H9 (cell line): ENCODE measurements around the gene DMRT1. TPM values are rescaled to one million over a fixed set of nuclear protein-coding genes. Genes with fewer than 3 reads are reported as not detected.

Experiments used
- DNase-seq: peaks from one replicate; pipeline ENCODE4 v3.0.0-alpha.2; 2017
- H2AFZ ChIP-seq: one replicate; pipeline ENCODE4 v1.6.1; 2013; ENCODE audit warnings: mild to moderate bottlenecking, low read length, control low read depth, moderate library complexity
- H2AK5ac ChIP-seq: 2 replicates; pipeline ENCODE4 v1.6.1; 2013; ENCODE audit warnings: low read length, control low read depth, mixed read lengths; ENCODE audit not compliant: insufficient read length
- H2BK120ac ChIP-seq: one replicate; pipeline ENCODE4 v1.6.1; 2013; ENCODE audit warnings: low read depth, mild to moderate bottlenecking, low read length, control low read depth, inconsistent platforms; ENCODE audit not compliant: poor library complexity, severe bottlenecking
- H2BK12ac ChIP-seq: 2 replicates; pipeline ENCODE4 v1.6.1; 2013; ENCODE audit warnings: low read length, control low read depth, mixed read lengths, low read depth; ENCODE audit not compliant: insufficient read length
- H2BK15ac ChIP-seq: 2 replicates; pipeline ENCODE4 v1.6.1; 2013; ENCODE audit warnings: low read depth, low read length, control low read depth
- H2BK20ac ChIP-seq: one replicate; pipeline ENCODE4 v1.6.1; 2013; ENCODE audit warnings: low read depth, mild to moderate bottlenecking, low read length, control low read depth, inconsistent platforms; ENCODE audit not compliant: poor library complexity, severe bottlenecking
- H2BK5ac ChIP-seq: 2 replicates; pipeline ENCODE4 v1.6.1; 2013; ENCODE audit warnings: low read length, control low read depth, mixed read lengths; ENCODE audit not compliant: insufficient read length
- H3K14ac ChIP-seq: 2 replicates; pipeline ENCODE4 v1.6.1; 2013; ENCODE audit warnings: low read length, control low read depth; ENCODE audit not compliant: insufficient read depth
- H3K18ac ChIP-seq: 2 replicates; pipeline ENCODE4 v1.6.1; 2013; ENCODE audit warnings: low read depth, mild to moderate bottlenecking, mixed read lengths, low read length, control low read depth; ENCODE audit not compliant: insufficient read length
- H3K23ac ChIP-seq: 2 replicates; pipeline ENCODE4 v1.6.1; 2013; ENCODE audit warnings: low read length, control low read depth, mixed read lengths, low read depth; ENCODE audit not compliant: insufficient read length
- H3K23me2 ChIP-seq: 2 replicates; pipeline ENCODE4 v1.6.1; 2013; ENCODE audit warnings: low read depth, mild to moderate bottlenecking, mixed read lengths, low read length, control low read depth; ENCODE audit not compliant: insufficient read length, poor library complexity, severe bottlenecking
- H3K27ac ChIP-seq: 2 replicates; pipeline ENCODE4 v1.5.1; 2013; ENCODE audit warnings: low read length, control low read depth, mixed read lengths, low read depth; ENCODE audit not compliant: insufficient read length
- H3K27me3 ChIP-seq: 2 replicates; pipeline ENCODE4 v1.6.1; 2013; ENCODE audit warnings: low read length, control low read depth, inconsistent platforms; ENCODE audit not compliant: insufficient read depth
- H3K4ac ChIP-seq: 2 replicates; pipeline ENCODE4 v1.6.1; 2013; ENCODE audit warnings: low read depth, mild to moderate bottlenecking, control low read depth, inconsistent platforms, low read length, moderate library complexity
- H3K4me1 ChIP-seq: 2 replicates; pipeline ENCODE4 v1.6.1; 2013; ENCODE audit warnings: low read length, control low read depth, inconsistent platforms; ENCODE audit not compliant: insufficient read depth
- H3K4me2 ChIP-seq: 2 replicates; pipeline ENCODE4 v1.6.1; 2013; ENCODE audit warnings: low read length, control low read depth, mixed read lengths; ENCODE audit not compliant: insufficient read length, insufficient read depth
- H3K56ac ChIP-seq: 2 replicates; pipeline ENCODE4 v1.6.1; 2013; ENCODE audit warnings: low read depth, mild to moderate bottlenecking, mixed read lengths, low read length, control low read depth; ENCODE audit not compliant: insufficient read length
- H3K79me1 ChIP-seq: 2 replicates; pipeline ENCODE4 v1.6.1; 2013; ENCODE audit warnings: low read depth, mild to moderate bottlenecking, moderate library complexity, low read length, control low read depth, inconsistent platforms; ENCODE audit not compliant: insufficient read depth, poor library complexity, severe bottlenecking
- H3K79me2 ChIP-seq: 2 replicates; pipeline ENCODE4 v1.6.1; 2013; ENCODE audit warnings: low read length, control low read depth, inconsistent platforms; ENCODE audit not compliant: insufficient read depth
- H3K9ac ChIP-seq: 2 replicates; pipeline ENCODE4 v1.6.1; 2013; ENCODE audit warnings: low read length, control low read depth, mixed read lengths; ENCODE audit not compliant: insufficient read length; ENCODE audit errors: extremely low read depth
- H3K9me3 ChIP-seq: one replicate; pipeline ENCODE4 v1.6.1; 2013; ENCODE audit warnings: low read depth, low read length, inconsistent platforms; ENCODE audit not compliant: control insufficient read depth
- H3T11ph ChIP-seq: one replicate; pipeline ENCODE4 v1.6.1; 2013; ENCODE audit warnings: mild to moderate bottlenecking, low read length, control low read depth, inconsistent platforms
- H4K20me1 ChIP-seq: one replicate; pipeline ENCODE4 v1.6.1; 2013; ENCODE audit not compliant: control insufficient read depth, insufficient read length, insufficient read depth
- H4K5ac ChIP-seq: 2 replicates; pipeline ENCODE4 v1.6.1; 2013; ENCODE audit warnings: low read depth, mild to moderate bottlenecking, mixed read lengths, low read length, control low read depth; ENCODE audit not compliant: insufficient read length
- H4K8ac ChIP-seq: replicated peaks from 2 replicates; pipeline ENCODE4 v1.6.1; 2013; ENCODE audit warnings: low read length, control low read depth, mixed read lengths, low read depth; ENCODE audit not compliant: insufficient read length
- H4K91ac ChIP-seq: 2 replicates; pipeline ENCODE4 v1.6.1; 2013; ENCODE audit warnings: low read depth, mild to moderate bottlenecking, moderate library complexity, mixed read lengths, low read length, control low read depth; ENCODE audit not compliant: insufficient read length
- H3K27ac Mint-ChIP-seq, 3 experiments: 2 replicates in 2 of 3; 3 replicates in 1 of 3; pipeline ENCODE4 v1.8.0; 2020 to 2021; ENCODE audit warnings: mixed read lengths in 3 of 3, mild to moderate bottlenecking in 1 of 3, moderate library complexity in 1 of 3
- H3K27me3 Mint-ChIP-seq: 2 replicates; pipeline ENCODE4 v1.8.0; 2021; ENCODE audit warnings: low read depth, mild to moderate bottlenecking, moderate library complexity, mixed read lengths
- H3K36me3 Mint-ChIP-seq, 3 experiments: 2 replicates in 2 of 3; 3 replicates in 1 of 3; pipeline ENCODE4 v1.8.0; 2020 to 2021; ENCODE audit warnings: low read depth in 3 of 3, mixed read lengths in 3 of 3; ENCODE audit not compliant: insufficient read depth in 1 of 3
- H3K4me1 Mint-ChIP-seq, 2 experiments: 2 replicates each; pipeline ENCODE4 v1.8.0; 2020; ENCODE audit warnings: mixed read lengths in 2 of 2
- H3K4me3 Mint-ChIP-seq, 2 experiments: 2 replicates in 1 of 2; 3 replicates in 1 of 2; pipeline ENCODE4 v1.8.0; 2020 to 2021; ENCODE audit warnings: mild to moderate bottlenecking in 2 of 2, mixed read lengths in 2 of 2, moderate library complexity in 1 of 2
- H3K9me3 Mint-ChIP-seq, 2 experiments: 2 replicates in 1 of 2; 3 replicates in 1 of 2; pipeline ENCODE4 v1.8.0; 2020; ENCODE audit warnings: mild to moderate bottlenecking in 2 of 2, mixed read lengths in 2 of 2, moderate library complexity in 1 of 2
- CTCF ChIP-seq: fragments of 200-600 bp; sonication (generic); conservative IDR thresholded peaks from 3 replicates; pipeline ENCODE4 v1.8.0; 2021; ENCODE audit warnings: antibody characterized with exemption, mild to moderate bottlenecking
- WGBS: extraction: QIAGEN DNeasy Blood & Tissue Kit; methylation state at CpG from one replicate; pipeline ENCODE4 v1.1.7; 2013; ENCODE audit warnings: missing lambda C conversion rate, low lambda C conversion rate, mixed read lengths; ENCODE audit not compliant: insufficient read length; ENCODE audit errors: extremely low coverage; 5-methylcytosine and 5-hydroxymethylcytosine counted together
- total RNA-seq: library from RNA; stranded (reverse); gene quantifications from 2 replicates; pipeline ENCODE4 v1.2.1, GENCODE V29; 2021

Gene DMRT1
- total RNA-seq, 1 experiment from 2014 or later: not detected

GRCh38 chr9:995192-995591 lies 153.7 kb downstream of the DMRT1 start:
- no peak overlapping the region for H4K8ac ChIP-seq
- H3K4ac ChIP-seq: no peak overlapping the region
- no peak overlapping the region for H3K27ac Mint-ChIP-seq
- H3K14ac ChIP-seq: no peak overlapping the region
- no peak overlapping the region for H3K56ac ChIP-seq
- H3K4me1 Mint-ChIP-seq: no peaks in the 10 kb centered on the region
- no peak overlapping the region for H2BK5ac ChIP-seq
- H3K79me1 ChIP-seq: no peaks in the 10 kb centered on the region
- H3K4me2 ChIP-seq: no peak overlapping the region
- no peaks in the 10 kb centered on the region for H3K79me2 ChIP-seq
- H3K27me3 Mint-ChIP-seq: peaks cover 55% of the 10 kb centered on the region
- peaks cover 14% of the 10 kb centered on the region for H3K9me3 ChIP-seq
- H3K23ac ChIP-seq: no peak overlapping the region
- no peaks in the 10 kb centered on the region for H3K27me3 ChIP-seq
- H2AK5ac ChIP-seq: no peak overlapping the region
- no peak overlapping the region for H4K5ac ChIP-seq
- no peak overlapping the region for H3K4me3 Mint-ChIP-seq
- no peak overlapping the region for H3K9ac ChIP-seq
- WGBS: no CpG with 5 or more reads among the region's 4 CpGs
- no peaks in the 10 kb centered on the region for H3K23me2 ChIP-seq
- no peak overlapping the region for H3T11ph ChIP-seq
- TF ChIP-seq CTCF: no peak
- no peak overlapping the region for H2BK20ac ChIP-seq
- no peaks in the 10 kb centered on the region for H4K20me1 ChIP-seq
- H3K4me1 ChIP-seq: no peaks in the 10 kb centered on the region
- H4K91ac ChIP-seq: no peak overlapping the region
- H3K9me3 Mint-ChIP-seq: peaks cover 31 to 38% of the 10 kb centered on the region in 2 experiments
- H3K27ac ChIP-seq: no peak overlapping the region
- H2AFZ ChIP-seq: no peak overlapping the region
- H2BK12ac ChIP-seq: no peak overlapping the region
- no peak for DNase-seq
- no peak overlapping the region for H2BK15ac ChIP-seq
- peaks cover 2 to 14% (median 9%) of the 10 kb centered on the region in 3 experiments; a peak in 5 of 7 replicates for H3K36me3 Mint-ChIP-seq
- H3K18ac ChIP-seq: no peak overlapping the region
- no peak overlapping the region for H2BK120ac ChIP-seq
